Testis (tissue), 2 donors: ENCODE measurements around the gene GPR153.

ENCODE experiments used
- POLR2A ChIP-seq: fragments of 450-650 bp; IDR thresholded peaks from one replicate; pipeline ENCODE4 v1.6.1; 2017; ENCODE audit warnings: antibody characterized with exemption, mild to moderate bottlenecking, moderate library complexity
- TF ChIP-seq, protein P1 (sequence below), 3 experiments: fragments of 450-650 bp in 2 of 3; fragments of 200-600 bp in 1 of 3; sonication (generic) in 1 of 3; IDR thresholded peaks; one replicate each; pipeline ENCODE4 v1.5.1; 2016 to 2019; ENCODE audit warnings: antibody characterized with exemption in 3 of 3, mild to moderate bottlenecking in 2 of 3, moderate library complexity in 1 of 3

DNA sequence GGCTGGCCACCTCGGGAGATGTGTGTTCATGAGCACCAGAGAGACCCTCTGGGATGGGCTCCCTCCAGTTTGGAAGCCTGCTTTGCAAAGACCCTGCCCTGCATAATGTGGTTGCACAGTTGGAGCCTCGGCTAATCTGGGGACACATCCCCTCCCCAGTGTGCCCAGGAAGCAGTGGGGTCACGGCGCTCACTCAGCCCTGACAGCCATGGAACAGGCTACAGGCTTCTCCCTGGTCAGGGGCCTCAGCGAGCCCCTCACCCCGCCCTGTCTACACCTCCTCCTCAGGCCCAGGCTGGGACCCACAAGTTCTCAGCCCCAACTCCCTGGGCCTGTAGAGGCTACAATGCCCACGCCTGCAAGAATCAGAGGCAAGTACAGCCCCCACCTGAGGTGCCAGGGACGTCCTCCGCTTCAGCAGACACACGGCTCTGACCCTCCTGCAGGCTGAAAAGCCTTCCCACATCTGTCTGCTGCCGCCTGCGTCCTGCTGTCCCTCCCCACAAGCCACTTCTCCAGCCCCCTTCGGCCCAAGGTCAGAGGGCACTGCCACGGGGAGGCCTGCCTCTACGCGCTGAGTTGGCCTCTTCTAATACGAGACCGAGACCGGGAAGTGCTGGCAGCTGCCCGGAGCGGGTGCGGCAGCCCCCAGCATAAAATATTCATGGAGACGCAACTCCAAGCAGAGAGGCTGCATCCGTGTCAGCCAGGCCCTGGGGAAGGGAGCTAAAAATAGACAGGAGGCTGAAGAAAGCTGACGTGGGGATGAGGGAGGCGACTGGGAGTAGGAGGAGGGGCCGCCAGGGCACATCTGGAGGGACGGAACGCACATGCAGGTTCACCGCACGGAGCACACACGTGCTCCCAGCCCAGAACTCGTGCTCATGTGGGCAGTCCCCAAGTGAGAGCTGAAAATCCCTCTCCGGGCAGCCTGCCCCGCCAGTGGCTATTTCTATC lies 15.2 kb upstream of the GPR153 start:
- TF ChIP-seq, protein P1, sequence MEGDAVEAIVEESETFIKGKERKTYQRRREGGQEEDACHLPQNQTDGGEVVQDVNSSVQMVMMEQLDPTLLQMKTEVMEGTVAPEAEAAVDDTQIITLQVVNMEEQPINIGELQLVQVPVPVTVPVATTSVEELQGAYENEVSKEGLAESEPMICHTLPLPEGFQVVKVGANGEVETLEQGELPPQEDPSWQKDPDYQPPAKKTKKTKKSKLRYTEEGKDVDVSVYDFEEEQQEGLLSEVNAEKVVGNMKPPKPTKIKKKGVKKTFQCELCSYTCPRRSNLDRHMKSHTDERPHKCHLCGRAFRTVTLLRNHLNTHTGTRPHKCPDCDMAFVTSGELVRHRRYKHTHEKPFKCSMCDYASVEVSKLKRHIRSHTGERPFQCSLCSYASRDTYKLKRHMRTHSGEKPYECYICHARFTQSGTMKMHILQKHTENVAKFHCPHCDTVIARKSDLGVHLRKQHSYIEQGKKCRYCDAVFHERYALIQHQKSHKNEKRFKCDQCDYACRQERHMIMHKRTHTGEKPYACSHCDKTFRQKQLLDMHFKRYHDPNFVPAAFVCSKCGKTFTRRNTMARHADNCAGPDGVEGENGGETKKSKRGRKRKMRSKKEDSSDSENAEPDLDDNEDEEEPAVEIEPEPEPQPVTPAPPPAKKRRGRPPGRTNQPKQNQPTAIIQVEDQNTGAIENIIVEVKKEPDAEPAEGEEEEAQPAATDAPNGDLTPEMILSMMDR (IDR thresholded peaks at IDR 0.05), result no peak
- no peak for TF ChIP-seq POLR2A
